Heart right ventricle (tissue), 16 donors: ENCODE measurements around the gene AGPAT3. TPM values are rescaled to one million over a fixed set of nuclear protein-coding genes. Genes with fewer than 3 reads are reported as not detected.

Source experiments
- ATAC-seq, 8 donors: fragments of 200-7000 bp; cut with Tn5 transposase; one replicate each; pipeline ENCODE4 v1.9.1; 2020; ENCODE audit warnings: mild to moderate bottlenecking in 8 of 8, moderate library complexity in 8 of 8, moderate number of reproducible peaks in 1 of 8
- DNase-seq, 2 donors: peaks; one replicate each; pipeline ENCODE4 v3.0.0-alpha.2; 2020
- H3K27ac ChIP-seq, 10 donors: fragments of 200-600 bp; sonication (generic) in 2 of 10; one replicate each; pipeline versions ENCODE4 v1.5.0 to v1.8.0; 2020 to 2022; ENCODE audit warnings: mild to moderate bottlenecking in 3 of 10
- H3K27me3 ChIP-seq, 7 donors: fragments of 200-600 bp; one replicate each; pipeline ENCODE4 v1.8.0; 2021 to 2022; ENCODE audit warnings: mild to moderate bottlenecking in 2 of 7
- H3K36me3 ChIP-seq, 9 donors: fragments of 200-600 bp; sonication (generic) in 1 of 9; one replicate each; pipeline versions ENCODE4 v1.5.0 to v1.8.0; 2020 to 2022; ENCODE audit warnings: mild to moderate bottlenecking in 2 of 9
- H3K4me1 ChIP-seq, 9 donors: fragments of 200-600 bp; sonication (generic) in 1 of 9; one replicate each; pipeline versions ENCODE4 v1.5.0 to v1.8.0; 2020 to 2022; ENCODE audit warnings: mild to moderate bottlenecking in 4 of 9
- H3K4me3 ChIP-seq, 10 donors: fragments of 200-600 bp; sonication (generic) in 2 of 10; one replicate each; pipeline versions ENCODE4 v1.5.0 to v1.8.0; 2020 to 2022; ENCODE audit warnings: mild to moderate bottlenecking in 7 of 10, moderate library complexity in 2 of 10
- H3K9me3 ChIP-seq, 11 donors: fragments of 200-600 bp in 10 of 11; sonication (generic) in 2 of 11; one replicate each; pipeline versions ENCODE4 v1.5.0 to v1.8.0; 2013 to 2022; ENCODE audit warnings: mild to moderate bottlenecking in 2 of 11, control low read depth in 1 of 11, moderate library complexity in 1 of 11
- CTCF ChIP-seq, 9 donors: fragments of 200-600 bp; sonication (generic) in 2 of 9; IDR thresholded peaks; one replicate each; pipeline versions ENCODE4 v1.5.0 to v1.8.0; 2021 to 2022; ENCODE audit warnings: antibody characterized with exemption in 9 of 9, mild to moderate bottlenecking in 5 of 9, moderate library complexity in 1 of 9
- WGBS, 2 donors: extraction: QIAGEN DNeasy Blood & Tissue Kit; methylation state at CpG; one replicate each; pipeline ENCODE4 v1.1.7; 2013; ENCODE audit warnings: inconsistent platforms in 1 of 2; 5-methylcytosine and 5-hydroxymethylcytosine counted together
- intact Hi-C, 10 donors: fragments of 100-400 bp; cut with DNase I; formaldehyde crosslinking; loops; one replicate each; pipeline versions ENCODE4 v1.11.1 to v1.14.2; 2022
- polyA plus RNA-seq, 2 donors: library from polyadenylated mRNA; stranded (reverse); fragments of 200-250 nt; gene quantifications; one replicate each; pipeline ENCODE4 v1.2.3, GENCODE V29; 2013
- total RNA-seq, 10 donors: library from RNA; stranded (reverse); fragmentation: NEBNext Ultra II Directional in 3 of 10; extraction: Animal tissue kit (Norgen Biotek cat#: 25700) in 3 of 10; gene quantifications; one replicate each; pipeline versions ENCODE4 v1.2.1 to v1.2.4, GENCODE V29; 2021 to 2023
- donor health status: Arrhythmogenic right ventricular cardiomyopathy.
- donor health status: ischemic (EF 13 %, LVEDD 7.1; RV severe dilation, severe dysfunction).
- donor health status: healthy with polysubstance abuse.
- donor health status: DM: no; HTN: yes; CAD: no.
- donor health status: DM: no; HTN: no; CAD: no.
- donor health status: ischemic (EF 25% LVEDD 6.9; RV normal size, moderate dysfunction).
- donor health status: ischemic (EF 25% LVEDD 5.7; RV mildly dilated, moderate dysfunction).
- donor health status: healthy.
- donor health status: DM: yes; HTN: yes; CAD: no.
- donor health status: Ischemic cardiomyopathy.
- donor health status: ischemic (EF 35%, LVEDD 5.7; RV mildly dilated, moderate dysfunction).
- donor health status: nonischemic (EF 11% LVEDD 7.7; RV severe dilation, severe dysfunction).
- donor health status: DM: yes; HTN: yes; CAD: no.
- donor health status: PGD.
- donor health status: ischemic (EF 29% LVEDD 5.4; RV normal size, mild dysfunction).
- donor health status: nonischemic (EF 23%, LVEDD 6.1; RV moderate dilation, normal function).

AGPAT3 gene
- total and polyA plus RNA-seq, 12 donors: 19.7 to 110 (median 65.6) TPM

GRCh38 chr21:43944757-43945156 is 79.7 kb downstream of the AGPAT3 start:
- H3K9me3 ChIP-seq: peaks cover 0 to 18% (median 12%) of the 10 kb centered on the region in 11 donors
- H3K36me3 ChIP-seq: peaks cover 0 to 40% (median 0%) of the 10 kb centered on the region in 9 donors
- ATAC-seq (no peak), DNase-seq (no peak)
- intact Hi-C loops: loop anchor here in 2 of 10 donors (10.0 kb wide), 3 partner anchors 50 to 130 kb away; partner anchors contain the start of gene AGPAT3 (in 1 of the 2)
- peaks cover 4 to 28% (median 11%) of the 10 kb centered on the region in 9 donors for H3K4me1 ChIP-seq
- H3K4me3 ChIP-seq: no peak overlapping the region
- no peak for TF ChIP-seq CTCF (IDR thresholded peaks at IDR 0.05)
- peak overlapping the region in 2 of 10 donors; percentile 9 to 31 for H3K27ac ChIP-seq
- H3K27me3 ChIP-seq: no peaks in the 10 kb centered on the region
- WGBS, 2 donors: 83% methylated on average over 12 of the region's 12 CpGs

GRCh38 chr21:43948740-43949498 is 83.9 kb downstream of the AGPAT3 start:
- H3K27ac ChIP-seq: no peak overlapping the region
- peaks cover 0 to 28% (median 0%) of the 10 kb centered on the region in 9 donors for H3K36me3 ChIP-seq
- peaks cover 2 to 43% (median 17%) of the 10 kb centered on the region in 9 donors for H3K4me1 ChIP-seq
- intact Hi-C loops: loop anchor here in 2 of 10 donors (10.0 kb wide), 3 partner anchors 46 to 134 kb away; partner anchors contain the start of gene AGPAT3 (in 1 of the 2)
- DNase-seq (no peak), ATAC-seq (no peak)
- no peak overlapping the region for H3K4me3 ChIP-seq
- WGBS, 2 donors: 95 to 96% methylated on average over 6 of the region's 6 CpGs
- no peaks in the 10 kb centered on the region for H3K27me3 ChIP-seq
- no peak for TF ChIP-seq CTCF (IDR thresholded peaks at IDR 0.05)
- peaks cover 0 to 19% (median 12%) of the 10 kb centered on the region in 11 donors for H3K9me3 ChIP-seq

- intact Hi-C loops: loop anchor here in 2 of 10 donors (10.0 kb wide), 3 partner anchors 45 to 135 kb away; partner anchors contain the start of gene AGPAT3 (in 1 of the 2)
- DNase-seq: no peak
- Histone ChIP-seq H3K36me3 (peaks cover 0 to 29% (median 0%) of the 10 kb centered on the region in 9 donors), H3K27me3 (no peaks in the 10 kb centered on the region), H3K4me3 (no peak overlapping the region), H3K9me3 (peaks cover 0 to 19% (median 12%) of the 10 kb centered on the region in 11 donors), H3K4me1 (peaks cover 0 to 37% (median 14%) of the 10 kb centered on the region in 9 donors), H3K27ac (no peak overlapping the region)
- WGBS, 2 donors: 73 to 77% methylated on average over 7 of the region's 7 CpGs
- ATAC-seq: no peak
- TF ChIP-seq CTCF (IDR thresholded peaks at IDR 0.05): no peak
Observed at GRCh38 chr21:43949499-43950208, 84.6 kb downstream of the AGPAT3 start.

- H3K27ac ChIP-seq: no peak overlapping the region
- peaks cover 0 to 35% (median 0%) of the 10 kb centered on the region in 9 donors for H3K36me3 ChIP-seq
- H3K4me1 ChIP-seq: peaks cover 0 to 28% (median 12%) of the 10 kb centered on the region in 9 donors
- H3K4me3 ChIP-seq: no peak overlapping the region
- H3K27me3 ChIP-seq: no peaks in the 10 kb centered on the region
- H3K9me3 ChIP-seq: peaks cover 0 to 19% (median 12%) of the 10 kb centered on the region in 11 donors
- no peak for TF ChIP-seq CTCF (IDR thresholded peaks at IDR 0.05)
- ATAC-seq: no peak
- 90 to 92% methylated on average over 19 of the region's 19 CpGs for WGBS, 2 donors
- DNase-seq: no peak
- intact Hi-C loops: no loop called here
Observed at GRCh38 chr21:43950481-43950880, 85.5 kb downstream of the AGPAT3 start.
